HCT116 (cell line): ENCODE measurements around the gene HTN3.

Source experiments
- ATF3 ChIP-seq: IDR thresholded peaks from 2 replicates; pipeline ENCODE4 v1.6.1; 2012
- CTCF ChIP-seq, 3 experiments: fragments of 200-600 bp in 1 of 3; sonication (generic) in 1 of 3; IDR thresholded peaks in 2 of 3; conservative IDR thresholded peaks in 1 of 3; 2 replicates each; pipeline ENCODE4 v1.5.1; 2012 to 2017; ENCODE audit warnings: low read depth in 2 of 3, low read length in 2 of 3, antibody characterized with exemption in 1 of 3, borderline replicate concordance in 1 of 3, control low read depth in 1 of 3, mild to moderate bottlenecking in 1 of 3, mixed read lengths in 1 of 3, mixed run types in 1 of 3, moderate library complexity in 1 of 3; ENCODE audit not compliant: insufficient read depth in 1 of 3
- ELF1 ChIP-seq: IDR thresholded peaks from 2 replicates; pipeline ENCODE4 v1.6.1; 2012; ENCODE audit warnings: low read depth, borderline replicate concordance
- EZH2 ChIP-seq: fragments of 200-600 bp; sonication (generic); IDR thresholded peaks from 2 replicates; pipeline ENCODE4 v1.6.1; 2017; ENCODE audit warnings: antibody characterized with exemption, mixed run types
- JUND ChIP-seq: IDR thresholded peaks from 2 replicates; pipeline ENCODE4 v1.6.1; 2012
- MAX ChIP-seq: IDR thresholded peaks from 2 replicates; pipeline ENCODE4 v1.6.1; 2012
- POLR2A ChIP-seq: IDR thresholded peaks from 2 replicates; pipeline ENCODE4 v1.7.0; 2011; ENCODE audit warnings: borderline replicate concordance; ENCODE audit not compliant: insufficient read depth, insufficient read length; ENCODE audit errors: extremely low read depth
- POLR2AphosphoS5 ChIP-seq: IDR thresholded peaks from 2 replicates; pipeline ENCODE4 v1.6.1; 2011; ENCODE audit warnings: mild to moderate bottlenecking, low read depth, low read length, moderate library complexity
- REST ChIP-seq: IDR thresholded peaks from 2 replicates; pipeline ENCODE4 v1.6.1; 2012; ENCODE audit warnings: low read depth
- SIN3A ChIP-seq: IDR thresholded peaks from 2 replicates; pipeline ENCODE4 v1.6.1; 2012; ENCODE audit warnings: low read depth
- SP1 ChIP-seq: IDR thresholded peaks from 2 replicates; pipeline ENCODE4 v1.6.1; 2012; ENCODE audit warnings: low read depth
- YY1 ChIP-seq: IDR thresholded peaks from 2 replicates; pipeline ENCODE4 v1.6.1; 2011; ENCODE audit warnings: low read length, low read depth, moderate library complexity, mild to moderate bottlenecking; ENCODE audit not compliant: insufficient replicate concordance; ENCODE audit errors: extremely low read depth
- ZNF274 ChIP-seq: fragments of 200-500 bp; sonication (Bioruptor generic); IDR thresholded peaks from 2 replicates; pipeline ENCODE4 v1.6.1; 2014; ENCODE audit warnings: mild to moderate bottlenecking, low read depth, low read length, inconsistent platforms

GRCh38 chr4:69994782-69995181, 33.5 kb upstream of the HTN3 start:
- TF ChIP-seq POLR2AphosphoS5, result no peak
- no peak for TF ChIP-seq CTCF (IDR thresholded peaks at IDR 0.05 in 2 of 3, conservative IDR thresholded peaks at IDR 0.05 in 1 of 3; ENCODE audit: borderline replicate concordance in 1 of 3, insufficient read depth in 1 of 3, low read depth in 2 of 3, low read length in 2 of 3)
- no peak for TF ChIP-seq REST
- TF ChIP-seq POLR2A, result no peak
- no peak for TF ChIP-seq JUND
- TF ChIP-seq EZH2, result no peak
- TF ChIP-seq ELF1, result no peak
- no peak for TF ChIP-seq ZNF274
- TF ChIP-seq SIN3A, result no peak
- TF ChIP-seq YY1, result no peak
- no peak for TF ChIP-seq ATF3
- no peak for TF ChIP-seq SP1
- TF ChIP-seq MAX, result no peak
